ENCODE data around the gene RGS3. TPM values are rescaled to one million over a fixed set of nuclear protein-coding genes. Genes with fewer than 3 reads are reported as not detected.

RGS3 gene
- total RNA-seq, 2 donors from 2014 or later: 170 to 202 TPM

DNA sequence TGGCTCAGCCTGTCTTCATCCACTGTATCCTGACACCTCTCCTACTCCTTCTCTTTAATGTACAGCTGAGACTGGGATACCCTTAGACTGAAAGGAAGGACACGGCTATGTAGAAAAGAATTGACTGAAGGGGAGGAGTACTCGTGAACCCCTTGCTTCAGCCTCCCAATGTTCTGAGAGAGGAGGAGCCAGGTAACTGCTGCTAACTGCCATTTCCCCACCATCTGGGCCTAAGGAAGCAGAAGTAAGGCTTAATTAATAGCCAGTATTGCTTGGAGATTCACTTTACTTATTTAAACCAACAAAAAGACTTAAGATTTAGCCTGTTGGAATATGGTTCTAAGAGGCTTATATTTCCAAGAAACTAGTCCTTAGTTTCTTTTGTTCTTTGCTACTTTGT, 18.8 kb upstream of the RGS3 start:
- TF ChIP-seq, protein P1, sequence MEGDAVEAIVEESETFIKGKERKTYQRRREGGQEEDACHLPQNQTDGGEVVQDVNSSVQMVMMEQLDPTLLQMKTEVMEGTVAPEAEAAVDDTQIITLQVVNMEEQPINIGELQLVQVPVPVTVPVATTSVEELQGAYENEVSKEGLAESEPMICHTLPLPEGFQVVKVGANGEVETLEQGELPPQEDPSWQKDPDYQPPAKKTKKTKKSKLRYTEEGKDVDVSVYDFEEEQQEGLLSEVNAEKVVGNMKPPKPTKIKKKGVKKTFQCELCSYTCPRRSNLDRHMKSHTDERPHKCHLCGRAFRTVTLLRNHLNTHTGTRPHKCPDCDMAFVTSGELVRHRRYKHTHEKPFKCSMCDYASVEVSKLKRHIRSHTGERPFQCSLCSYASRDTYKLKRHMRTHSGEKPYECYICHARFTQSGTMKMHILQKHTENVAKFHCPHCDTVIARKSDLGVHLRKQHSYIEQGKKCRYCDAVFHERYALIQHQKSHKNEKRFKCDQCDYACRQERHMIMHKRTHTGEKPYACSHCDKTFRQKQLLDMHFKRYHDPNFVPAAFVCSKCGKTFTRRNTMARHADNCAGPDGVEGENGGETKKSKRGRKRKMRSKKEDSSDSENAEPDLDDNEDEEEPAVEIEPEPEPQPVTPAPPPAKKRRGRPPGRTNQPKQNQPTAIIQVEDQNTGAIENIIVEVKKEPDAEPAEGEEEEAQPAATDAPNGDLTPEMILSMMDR (IDR thresholded peaks at IDR 0.05): no peak
- no peak overlapping the region for H3K27ac ChIP-seq
- no peak for DNase-seq (ENCODE audit: low spot score)
- no peaks in the 10 kb centered on the region for H3K27me3 ChIP-seq (replicated peaks; ENCODE audit: insufficient read depth)
- no peak for ATAC-seq (ENCODE audit: insufficient number of reproducible peaks, low FRiP score, low read depth)
- H3K4me3 ChIP-seq: no peak overlapping the region
- H3K9me3 ChIP-seq: no peaks in the 10 kb centered on the region
- H3K4me1 ChIP-seq (ENCODE audit: control insufficient read depth in 1 of 2, low read depth in 2 of 2): peaks cover 0 to 20% of the 10 kb centered on the region in 2 donors
- no peaks in the 10 kb centered on the region for H3K36me3 ChIP-seq

GRCh38 chr9:113446323-113446740, 17.2 kb upstream of the RGS3 start:
- Histone ChIP-seq H3K36me3 (no peaks in the 10 kb centered on the region), H3K4me1 (ENCODE audit: control insufficient read depth in 1 of 2, low read depth in 2 of 2) (peaks cover 0 to 31% of the 10 kb centered on the region in 2 donors), H3K27me3 (replicated peaks; ENCODE audit: insufficient read depth) (no peaks in the 10 kb centered on the region), H3K27ac (peak overlapping the region; percentile 39 to 58), H3K4me3 (no peak overlapping the region), H3K9me3 (no peaks in the 10 kb centered on the region)
- DNase-seq (ENCODE audit: low spot score) (no peak), ATAC-seq (ENCODE audit: insufficient number of reproducible peaks, low FRiP score, low read depth) (peak; percentile 46)
- TF ChIP-seq, protein P1 (IDR thresholded peaks at IDR 0.05): peak; percentile 67

- no peak for DNase-seq (ENCODE audit: low spot score)
- TF ChIP-seq, protein P1 (IDR thresholded peaks at IDR 0.05): no peak
- no peaks in the 10 kb centered on the region for H3K27me3 ChIP-seq (replicated peaks; ENCODE audit: insufficient read depth)
- H3K9me3 ChIP-seq: no peaks in the 10 kb centered on the region
- H3K4me1 ChIP-seq (ENCODE audit: control insufficient read depth in 1 of 2, low read depth in 2 of 2): peaks cover 6 to 50% of the 10 kb centered on the region in 2 donors
- ATAC-seq (ENCODE audit: insufficient number of reproducible peaks, low FRiP score, low read depth): no peak
- H3K36me3 ChIP-seq: no peaks in the 10 kb centered on the region
- H3K27ac ChIP-seq: peak overlapping the region; percentile 71 to 72
- H3K4me3 ChIP-seq: no peak overlapping the region
These were observed 14.2 kb upstream of the RGS3 start for GRCh38 chr9:113449376-113449775.

- DNase-seq (ENCODE audit: low spot score): no peak
- ATAC-seq (ENCODE audit: insufficient number of reproducible peaks, low FRiP score, low read depth): no peak
- no peak overlapping the region for H3K4me3 ChIP-seq
- peaks cover 30 to 71% of the 10 kb centered on the region in 2 donors for H3K4me1 ChIP-seq (ENCODE audit: control insufficient read depth in 1 of 2, low read depth in 2 of 2)
- H3K27me3 ChIP-seq (replicated peaks; ENCODE audit: insufficient read depth): no peaks in the 10 kb centered on the region
- H3K27ac ChIP-seq: peak overlapping the region; percentile 63 to 73
- TF ChIP-seq, protein P1 (IDR thresholded peaks at IDR 0.05): no peak
- H3K9me3 ChIP-seq: no peaks in the 10 kb centered on the region
- H3K36me3 ChIP-seq: no peaks in the 10 kb centered on the region
These were observed 11.4 kb upstream of the RGS3 start for GRCh38 chr9:113452113-113452605.

- H3K9me3 ChIP-seq: no peaks in the 10 kb centered on the region
- H3K27ac ChIP-seq: peak overlapping the region; percentile 91 to 98
- TF ChIP-seq, protein P1 (IDR thresholded peaks at IDR 0.05): no peak
- ATAC-seq (ENCODE audit: insufficient number of reproducible peaks, low FRiP score, low read depth): peak; percentile 86
- H3K4me1 ChIP-seq (ENCODE audit: control insufficient read depth in 1 of 2, low read depth in 2 of 2): peaks cover 30 to 56% of the 10 kb centered on the region in 2 donors
- no peaks in the 10 kb centered on the region for H3K27me3 ChIP-seq (replicated peaks; ENCODE audit: insufficient read depth)
- peak overlapping the region; percentile 26 for H3K4me3 ChIP-seq
- peak; percentile 38 for DNase-seq (ENCODE audit: low spot score)
- H3K36me3 ChIP-seq: no peaks in the 10 kb centered on the region
These were observed 8.4 kb upstream of the RGS3 start for GRCh38 chr9:113454914-113455761.

Measured in thoracic aorta (tissue), 2 donors.